GM19463 (cell line): ENCODE measurements around the gene GAA.

Source experiments
- ATAC-seq: cut with Tn5 transposase; IDR thresholded peaks from one replicate; pipeline ENCODE4 v1.9.1; 2021; ENCODE audit warnings: mild to moderate bottlenecking, moderate library complexity; ENCODE audit not compliant: unreplicated experiment

GAA gene

DNA sequence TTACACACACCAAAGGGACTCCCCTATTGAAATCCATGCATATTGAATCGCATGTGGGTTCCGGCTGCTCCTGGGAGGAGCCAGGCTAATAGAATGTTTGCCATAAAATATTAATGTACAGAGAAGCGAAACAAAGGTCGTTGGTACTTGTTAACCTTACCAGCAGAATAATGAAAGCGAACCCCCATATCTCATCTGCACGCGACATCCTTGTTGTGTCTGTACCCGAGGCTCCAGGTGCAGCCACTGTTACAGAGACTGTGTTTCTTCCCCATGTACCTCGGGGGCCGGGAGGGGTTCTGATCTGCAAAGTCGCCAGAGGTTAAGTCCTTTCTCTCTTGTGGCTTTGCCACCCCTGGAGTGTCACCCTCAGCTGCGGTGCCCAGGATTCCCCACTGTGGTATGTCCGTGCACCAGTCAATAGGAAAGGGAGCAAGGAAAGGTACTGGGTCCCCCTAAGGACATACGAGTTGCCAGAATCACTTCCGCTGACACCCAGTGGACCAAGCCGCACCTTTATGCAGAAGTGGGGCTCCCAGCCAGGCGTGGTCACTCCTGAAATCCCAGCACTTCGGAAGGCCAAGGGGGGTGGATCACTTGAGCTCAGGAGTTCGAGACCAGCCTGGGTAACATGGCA lies 2.2 kb downstream of the GAA start:
- ATAC-seq, result no peak

DNA sequence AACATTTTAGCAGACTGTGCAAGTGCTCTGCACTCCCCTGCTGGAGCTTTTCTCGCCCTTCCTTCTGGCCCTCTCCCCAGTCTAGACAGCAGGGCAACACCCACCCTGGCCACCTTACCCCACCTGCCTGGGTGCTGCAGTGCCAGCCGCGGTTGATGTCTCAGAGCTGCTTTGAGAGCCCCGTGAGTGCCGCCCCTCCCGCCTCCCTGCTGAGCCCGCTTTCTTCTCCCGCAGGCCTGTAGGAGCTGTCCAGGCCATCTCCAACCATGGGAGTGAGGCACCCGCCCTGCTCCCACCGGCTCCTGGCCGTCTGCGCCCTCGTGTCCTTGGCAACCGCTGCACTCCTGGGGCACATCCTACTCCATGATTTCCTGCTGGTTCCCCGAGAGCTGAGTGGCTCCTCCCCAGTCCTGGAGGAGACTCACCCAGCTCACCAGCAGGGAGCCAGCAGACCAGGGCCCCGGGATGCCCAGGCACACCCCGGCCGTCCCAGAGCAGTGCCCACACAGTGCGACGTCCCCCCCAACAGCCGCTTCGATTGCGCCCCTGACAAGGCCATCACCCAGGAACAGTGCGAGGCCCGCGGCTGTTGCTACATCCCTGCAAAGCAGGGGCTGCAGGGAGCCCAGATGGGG lies 3.1 kb downstream of the GAA start:
- ATAC-seq, result no peak

DNA sequence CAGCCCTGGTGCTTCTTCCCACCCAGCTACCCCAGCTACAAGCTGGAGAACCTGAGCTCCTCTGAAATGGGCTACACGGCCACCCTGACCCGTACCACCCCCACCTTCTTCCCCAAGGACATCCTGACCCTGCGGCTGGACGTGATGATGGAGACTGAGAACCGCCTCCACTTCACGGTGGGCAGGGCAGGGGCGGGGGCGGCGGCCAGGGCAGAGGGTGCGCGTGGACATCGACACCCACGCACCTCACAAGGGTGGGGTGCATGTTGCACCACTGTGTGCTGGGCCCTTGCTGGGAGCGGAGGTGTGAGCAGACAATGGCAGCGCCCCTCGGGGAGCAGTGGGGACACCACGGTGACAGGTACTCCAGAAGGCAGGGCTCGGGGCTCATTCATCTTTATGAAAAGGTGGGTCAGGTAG lies 3.6 kb downstream of the GAA start:
- no peak for ATAC-seq

DNA sequence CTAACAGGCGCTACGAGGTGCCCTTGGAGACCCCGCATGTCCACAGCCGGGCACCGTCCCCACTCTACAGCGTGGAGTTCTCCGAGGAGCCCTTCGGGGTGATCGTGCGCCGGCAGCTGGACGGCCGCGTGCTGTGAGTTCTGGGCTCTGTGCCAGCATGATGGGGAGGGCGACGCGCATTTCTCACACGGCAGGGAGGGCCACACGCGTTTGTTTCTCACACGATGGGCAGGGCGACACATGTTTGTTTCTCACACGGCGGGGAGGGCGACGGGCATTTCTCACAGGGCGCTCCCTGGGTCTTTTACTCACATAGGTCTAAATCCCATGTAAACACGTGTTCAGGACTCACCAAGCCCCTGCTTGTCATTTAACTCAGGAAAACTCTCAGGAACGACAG lies 4.4 kb downstream of the GAA start:
- no peak for ATAC-seq

DNA sequence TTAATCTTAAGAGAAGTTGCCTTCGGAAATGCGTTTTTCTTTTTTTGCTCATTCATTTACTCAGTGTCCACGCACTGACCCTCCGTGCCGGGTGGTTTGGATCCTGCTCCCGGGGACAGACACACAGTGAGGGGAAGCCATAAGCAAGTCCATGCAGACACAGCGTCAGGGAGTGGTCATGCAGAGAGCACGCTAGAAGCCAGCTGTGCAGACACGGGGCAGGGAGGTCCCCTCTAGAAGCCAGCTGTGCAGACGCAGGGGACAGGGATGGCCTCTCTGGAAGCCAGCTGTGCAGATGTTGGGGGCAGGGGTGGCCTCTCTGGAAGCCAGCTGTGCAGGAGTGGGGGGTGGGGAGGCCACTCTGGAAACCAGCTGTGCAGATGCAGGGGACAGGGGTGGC lies 4.8 kb downstream of the GAA start:
- ATAC-seq, result no peak

DNA sequence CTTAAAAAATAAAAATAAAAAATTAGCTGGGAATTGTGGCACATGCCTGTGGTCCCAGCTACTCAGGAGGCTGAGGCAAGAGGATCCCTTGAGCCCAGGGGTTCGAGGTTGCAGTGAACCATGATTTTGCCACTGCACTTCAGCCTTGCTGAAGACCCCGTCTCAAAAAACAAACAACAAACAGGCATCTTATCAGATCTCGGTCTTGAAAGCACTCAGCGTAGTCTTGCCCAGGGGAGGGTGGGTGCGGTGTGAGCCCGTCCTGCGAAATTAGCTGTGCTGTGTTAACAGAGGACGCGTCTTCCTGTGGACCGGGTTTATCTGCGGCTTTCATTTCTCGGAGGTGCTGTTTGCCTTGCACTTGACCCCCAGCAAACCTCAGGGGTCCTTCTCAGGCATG lies 5.4 kb downstream of the GAA start:
- no peak for ATAC-seq

DNA sequence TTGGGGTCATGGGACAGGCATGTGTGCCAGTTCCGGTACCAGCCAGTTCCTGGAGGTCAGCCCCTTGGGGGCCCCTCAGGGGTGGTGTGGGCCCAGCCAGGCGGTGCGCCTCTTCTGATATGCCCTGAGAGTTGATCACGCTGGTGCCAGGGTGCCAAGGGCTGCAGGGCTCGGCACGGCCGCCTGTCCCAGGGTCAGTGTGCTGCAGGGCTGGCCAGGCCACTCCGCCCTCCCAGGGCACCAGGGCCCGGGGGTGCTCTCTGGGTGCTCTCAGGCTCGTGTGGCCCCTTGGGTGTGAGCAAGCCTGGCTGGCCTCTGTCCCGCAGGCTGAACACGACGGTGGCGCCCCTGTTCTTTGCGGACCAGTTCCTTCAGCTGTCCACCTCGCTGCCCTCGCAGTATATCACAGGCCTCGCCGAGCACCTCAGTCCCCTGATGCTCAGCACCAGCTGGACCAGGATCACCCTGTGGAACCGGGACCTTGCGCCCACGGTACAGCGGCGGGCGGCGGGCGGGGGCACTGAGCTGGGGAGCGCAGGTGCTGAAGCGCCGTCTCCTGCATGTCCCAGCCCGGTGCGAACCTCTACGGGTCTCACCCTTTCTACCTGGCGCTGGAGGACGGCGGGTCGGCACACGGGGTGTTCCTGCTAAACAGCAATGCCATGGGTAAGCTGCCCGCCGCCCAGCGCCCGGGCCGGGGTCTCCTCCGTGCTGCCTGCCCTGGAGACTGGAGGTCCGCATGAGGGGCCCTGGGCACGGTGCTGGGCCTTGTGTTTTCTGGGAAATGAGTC lies 6.0 kb downstream of the GAA start:
- ATAC-seq, result no peak

DNA sequence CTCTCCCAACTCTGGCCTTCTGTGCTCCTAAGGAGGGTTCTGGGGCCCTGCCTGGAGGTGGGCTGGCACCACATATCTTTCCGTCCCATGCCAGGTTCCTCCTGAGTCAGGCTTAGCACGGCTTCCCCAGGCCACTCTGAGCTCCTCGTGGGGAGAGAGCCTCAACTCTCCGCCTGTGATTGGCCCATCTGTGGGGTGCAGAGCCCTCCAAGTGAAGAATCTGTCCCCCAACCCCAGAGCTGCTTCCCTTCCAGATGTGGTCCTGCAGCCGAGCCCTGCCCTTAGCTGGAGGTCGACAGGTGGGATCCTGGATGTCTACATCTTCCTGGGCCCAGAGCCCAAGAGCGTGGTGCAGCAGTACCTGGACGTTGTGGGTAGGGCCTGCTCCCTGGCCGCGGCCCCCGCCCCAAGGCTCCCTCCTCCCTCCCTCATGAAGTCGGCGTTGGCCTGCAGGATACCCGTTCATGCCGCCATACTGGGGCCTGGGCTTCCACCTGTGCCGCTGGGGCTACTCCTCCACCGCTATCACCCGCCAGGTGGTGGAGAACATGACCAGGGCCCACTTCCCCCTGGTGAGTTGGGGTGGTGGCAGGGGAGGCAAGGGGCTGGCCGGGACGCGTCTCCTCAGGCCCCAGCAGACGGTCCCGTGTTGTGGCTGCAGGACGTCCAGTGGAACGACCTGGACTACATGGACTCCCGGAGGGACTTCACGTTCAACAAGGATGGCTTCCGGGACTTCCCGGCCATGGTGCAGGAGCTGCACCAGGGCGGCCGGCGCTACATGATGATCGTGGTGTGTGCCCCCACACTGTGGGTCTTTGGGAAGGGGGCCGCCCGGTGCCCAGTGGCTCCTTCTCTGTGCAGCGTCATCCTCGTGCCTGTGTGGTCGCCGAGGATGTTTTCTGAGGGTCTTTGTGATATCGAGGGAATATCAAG lies 6.9 kb downstream of the GAA start:
- no peak for ATAC-seq

DNA sequence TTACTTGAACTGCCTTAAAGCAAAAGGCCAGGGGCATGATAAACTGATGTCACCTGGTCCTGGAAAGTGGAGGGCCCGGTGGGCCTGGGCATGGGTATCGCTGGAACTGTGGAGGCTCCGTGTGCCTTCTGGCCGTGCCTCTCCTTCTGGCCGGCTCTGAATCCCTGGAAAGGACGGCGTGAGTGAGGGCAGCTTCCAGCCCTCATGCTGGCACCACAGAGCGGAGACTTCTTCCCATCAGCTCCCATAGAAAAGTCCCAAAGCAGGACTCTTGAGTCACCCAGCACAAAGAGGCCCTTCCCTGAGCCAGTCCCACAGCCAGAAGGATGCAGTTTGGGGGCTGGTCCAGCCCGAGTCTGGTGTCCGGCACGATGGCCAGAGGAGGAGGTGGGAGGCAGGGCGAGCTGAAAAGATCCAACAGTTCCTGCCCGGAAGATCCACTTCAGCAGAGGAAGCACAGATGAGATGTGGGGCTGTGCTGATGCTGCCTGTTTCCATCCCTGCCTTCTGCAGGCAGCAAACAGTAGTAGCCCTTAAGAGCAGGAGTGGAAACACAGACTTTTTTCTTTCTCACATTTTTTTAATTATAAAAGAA lies 7.8 kb downstream of the GAA start:
- no peak for ATAC-seq

DNA sequence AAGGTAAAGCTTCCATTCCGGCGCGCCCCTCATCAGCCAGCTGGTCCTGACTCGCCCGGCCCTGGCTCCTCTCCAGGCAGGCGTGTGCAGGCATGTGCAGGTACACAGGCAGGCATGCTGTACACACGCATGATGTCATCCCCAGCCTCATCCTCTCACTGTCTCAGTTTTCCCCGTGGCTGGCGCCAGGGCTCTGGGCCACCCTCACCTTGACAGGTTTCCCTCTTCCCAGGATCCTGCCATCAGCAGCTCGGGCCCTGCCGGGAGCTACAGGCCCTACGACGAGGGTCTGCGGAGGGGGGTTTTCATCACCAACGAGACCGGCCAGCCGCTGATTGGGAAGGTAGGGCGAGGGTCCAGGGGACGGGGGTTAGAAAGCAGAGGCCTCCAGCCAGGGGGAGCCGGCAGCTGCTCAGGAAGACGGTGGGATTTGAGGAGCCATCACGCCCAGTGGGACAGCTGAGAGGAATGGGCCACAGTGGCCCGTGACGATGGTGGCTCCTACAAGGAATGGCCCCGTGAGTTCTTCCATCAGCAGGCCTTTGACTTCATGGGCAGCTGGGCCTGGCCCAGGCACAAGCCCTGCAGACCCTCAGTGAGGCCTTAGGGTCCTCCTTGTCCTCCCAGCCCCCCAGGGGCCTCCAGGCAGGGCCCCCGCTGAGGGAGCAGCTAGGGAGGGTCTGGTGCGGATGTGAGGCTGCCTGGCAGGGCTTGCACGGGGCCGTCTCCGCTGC lies 8.5 kb downstream of the GAA start:
- ATAC-seq, result no peak

DNA sequence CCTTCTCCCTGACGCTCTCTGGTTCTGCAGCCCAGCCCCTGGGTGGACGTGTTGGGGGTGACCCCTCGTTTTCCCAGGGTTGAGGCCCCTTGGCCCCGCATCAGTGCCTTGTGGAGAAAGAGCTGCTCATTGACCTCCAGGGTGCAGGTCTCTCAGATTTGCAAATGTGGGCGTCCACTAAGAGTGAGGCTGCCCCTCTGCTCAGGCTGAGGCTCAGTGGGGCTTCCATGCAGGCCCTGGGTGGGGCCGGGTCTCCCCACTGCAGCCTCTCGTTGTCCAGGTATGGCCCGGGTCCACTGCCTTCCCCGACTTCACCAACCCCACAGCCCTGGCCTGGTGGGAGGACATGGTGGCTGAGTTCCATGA lies 9.0 kb downstream of the GAA start:
- ATAC-seq, result no peak

DNA sequence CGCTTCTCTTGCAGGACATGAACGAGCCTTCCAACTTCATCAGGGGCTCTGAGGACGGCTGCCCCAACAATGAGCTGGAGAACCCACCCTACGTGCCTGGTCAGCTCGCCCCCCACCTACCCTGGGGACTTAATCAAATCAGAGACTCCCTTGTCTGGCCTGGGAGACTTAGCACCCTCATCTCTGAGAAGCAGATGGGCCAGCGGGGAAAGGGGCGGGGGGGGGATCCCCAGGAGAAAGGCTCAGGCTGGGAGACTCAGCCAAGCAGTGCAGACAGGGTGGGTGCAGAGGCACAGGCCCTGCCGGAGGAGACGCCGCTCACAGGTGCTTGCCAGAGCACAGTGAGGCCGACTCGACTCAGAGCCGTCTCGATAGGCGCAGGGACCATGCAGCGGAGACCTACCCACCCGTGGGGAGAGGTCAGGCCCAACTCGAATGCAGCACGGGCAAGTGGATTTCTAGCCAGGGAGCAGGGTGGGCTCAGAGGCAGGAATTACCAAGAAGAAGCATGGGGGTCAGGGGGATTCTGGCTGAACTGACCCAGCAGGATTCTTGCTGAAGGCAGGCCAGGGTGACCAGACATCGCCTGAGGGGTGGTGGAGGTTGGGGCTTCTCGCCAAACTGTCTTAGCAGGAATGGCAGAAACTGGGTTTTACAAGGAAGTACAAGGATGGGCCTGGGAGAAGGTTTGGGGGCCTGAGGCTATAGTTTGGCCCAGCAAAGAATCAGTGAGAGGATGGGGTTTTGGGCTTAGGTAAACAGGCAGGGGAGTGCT lies 9.7 kb downstream of the GAA start:
- no peak for ATAC-seq

DNA sequence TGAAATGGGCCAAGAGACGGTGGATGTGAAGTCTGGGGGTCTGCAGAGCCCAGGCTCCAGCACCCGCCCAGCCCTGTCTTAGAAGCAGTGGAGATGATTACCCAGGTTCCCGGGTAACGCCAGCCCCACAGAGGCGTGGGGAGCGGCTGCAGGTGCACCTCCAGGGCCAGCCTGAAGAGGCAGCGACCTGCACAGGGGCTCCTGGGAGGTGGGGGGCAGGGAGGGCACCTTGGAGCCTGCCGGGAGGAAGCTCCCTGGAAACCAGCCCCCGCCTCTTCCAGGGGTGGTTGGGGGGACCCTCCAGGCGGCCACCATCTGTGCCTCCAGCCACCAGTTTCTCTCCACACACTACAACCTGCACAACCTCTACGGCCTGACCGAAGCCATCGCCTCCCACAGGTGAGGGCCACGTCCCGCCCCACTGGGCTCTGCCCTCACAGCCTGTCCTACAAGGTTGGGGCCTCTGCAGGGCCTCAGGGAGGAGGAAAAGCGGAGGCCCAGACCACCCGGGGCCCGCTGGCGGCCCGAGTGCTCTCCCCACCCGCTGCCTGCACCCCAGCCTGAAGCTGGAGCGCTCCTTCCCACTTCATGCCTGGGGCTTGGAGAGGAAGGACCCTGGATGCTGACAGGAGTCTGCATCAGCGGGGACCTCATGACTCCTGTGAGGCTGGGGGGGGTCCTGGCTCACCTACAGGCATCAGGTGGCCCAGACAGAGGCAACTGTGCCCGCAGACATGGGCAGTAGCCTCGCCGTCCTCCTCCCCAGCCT lies 10.5 kb downstream of the GAA start:
- no peak for ATAC-seq

DNA sequence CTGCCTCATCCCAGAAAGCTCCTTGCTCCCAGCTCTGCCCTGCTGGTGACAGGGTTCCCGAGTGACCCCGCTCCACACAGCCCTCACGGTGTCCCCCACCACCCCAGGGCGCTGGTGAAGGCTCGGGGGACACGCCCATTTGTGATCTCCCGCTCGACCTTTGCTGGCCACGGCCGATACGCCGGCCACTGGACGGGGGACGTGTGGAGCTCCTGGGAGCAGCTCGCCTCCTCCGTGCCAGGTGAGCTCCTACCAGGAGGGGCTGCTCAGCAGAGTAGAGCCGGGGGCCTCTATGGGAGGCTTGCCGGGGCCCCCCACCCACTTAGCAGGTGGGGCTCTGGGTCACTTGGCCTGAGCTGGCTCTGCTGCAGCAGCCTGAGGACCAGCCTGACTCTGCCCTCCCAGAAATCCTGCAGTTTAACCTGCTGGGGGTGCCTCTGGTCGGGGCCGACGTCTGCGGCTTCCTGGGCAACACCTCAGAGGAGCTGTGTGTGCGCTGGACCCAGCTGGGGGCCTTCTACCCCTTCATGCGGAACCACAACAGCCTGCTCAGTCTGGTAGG lies 11.2 kb downstream of the GAA start:
- ATAC-seq, result no peak

DNA sequence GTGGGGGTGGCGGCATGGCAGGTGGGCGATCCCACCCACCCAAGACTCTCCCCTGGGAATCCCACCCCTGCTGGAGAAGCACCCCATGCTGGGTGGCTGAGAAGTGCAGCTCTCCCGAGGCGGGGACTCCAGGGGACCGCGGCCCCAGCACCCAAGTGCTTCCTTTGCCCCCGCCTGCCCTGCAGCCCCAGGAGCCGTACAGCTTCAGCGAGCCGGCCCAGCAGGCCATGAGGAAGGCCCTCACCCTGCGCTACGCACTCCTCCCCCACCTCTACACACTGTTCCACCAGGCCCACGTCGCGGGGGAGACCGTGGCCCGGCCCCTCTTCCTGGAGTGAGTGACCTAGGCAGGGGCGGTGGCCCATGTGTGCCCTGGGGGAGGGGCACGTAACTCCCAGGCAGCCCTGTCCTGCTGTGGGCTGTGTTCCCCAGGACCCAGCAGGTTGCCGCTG lies 11.7 kb downstream of the GAA start:
- no peak for ATAC-seq

DNA sequence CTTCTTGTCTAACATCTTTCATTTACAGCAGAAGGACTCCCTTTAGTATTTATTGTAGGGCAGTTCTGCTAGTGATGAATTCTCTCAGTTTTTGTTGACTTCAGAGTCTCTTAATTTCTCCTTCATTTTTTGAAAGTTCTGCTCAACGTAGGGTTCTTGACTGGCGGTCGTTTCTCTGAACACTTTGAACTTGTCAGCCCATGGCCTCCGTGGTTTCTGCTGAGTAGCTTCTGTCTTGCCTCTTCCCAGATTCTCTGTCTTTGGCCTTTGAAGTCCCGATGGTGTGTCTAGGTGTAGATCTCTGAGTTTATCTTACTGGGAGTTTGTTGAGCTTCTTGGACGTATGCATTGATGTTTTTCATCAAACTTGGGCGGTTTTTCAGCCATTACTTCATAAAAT lies 13.4 kb downstream of the GAA start:
- ATAC-seq, result no peak

DNA sequence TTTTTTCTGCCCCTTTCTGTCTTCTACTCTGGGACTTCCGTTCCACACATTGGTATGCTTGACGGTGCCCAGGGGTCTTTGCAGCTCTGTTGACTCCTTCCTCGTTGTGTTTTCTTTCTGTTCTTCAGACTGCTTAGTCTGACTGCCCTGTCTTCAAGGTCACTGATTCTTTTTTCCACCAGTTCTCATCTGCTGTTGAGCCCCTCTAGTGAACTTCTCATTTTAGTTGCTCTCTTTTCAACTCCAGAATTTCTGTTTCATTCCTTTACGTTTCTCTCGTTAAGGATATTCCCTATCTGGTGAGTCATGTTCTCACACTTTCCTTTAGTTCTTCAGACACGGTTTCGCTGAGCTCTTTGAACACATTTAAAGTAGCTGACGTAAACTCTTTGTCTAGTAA lies 13.8 kb downstream of the GAA start:
- ATAC-seq, result no peak

DNA sequence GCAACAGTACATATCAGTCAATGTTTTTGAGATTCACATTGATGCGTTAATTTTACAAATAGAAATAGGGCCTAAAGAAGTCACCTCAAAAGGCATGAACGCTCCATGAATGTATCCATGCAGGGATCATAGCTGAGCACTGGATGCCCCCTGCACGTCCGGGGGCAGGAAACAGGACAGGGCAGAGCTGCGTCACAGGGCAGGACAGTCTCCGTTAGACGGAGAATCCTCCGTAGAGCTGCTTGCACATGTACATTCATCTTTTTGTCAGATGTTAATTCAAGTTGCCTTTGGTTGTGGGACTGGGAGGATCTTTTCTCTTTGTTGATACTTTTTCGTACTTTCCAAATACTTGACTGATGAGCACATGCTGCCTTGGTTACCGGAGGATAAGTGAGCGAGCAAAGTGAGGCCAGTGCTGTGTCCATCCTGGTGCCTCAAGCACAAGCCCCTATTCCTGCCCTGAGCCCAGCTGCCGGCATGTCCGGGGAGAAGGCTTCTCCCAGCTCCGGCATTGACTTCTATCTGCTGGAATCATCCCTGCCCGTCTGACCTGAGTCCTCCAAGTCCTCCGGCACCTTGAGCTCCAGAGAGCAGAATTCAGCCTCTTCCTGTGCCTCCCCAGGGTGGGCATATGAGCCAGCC lies 15.0 kb downstream of the GAA start:
- no peak for ATAC-seq
